ENCODE results near the gene KCND1. TPM values are rescaled to one million over a fixed set of nuclear protein-coding genes. Genes with fewer than 3 reads are reported as not detected.

KCND1 gene
- total RNA-seq (2022; extraction: Qiagen RNA extraction; ENCODE audit: low read depth): 0.77 to 1.4 TPM (median 1.2 TPM) in 5 replicates

GRCh38 chrX:48971249-48972219, at the start of gene KCND1:
Gene KCND1 (minus strand): TSS chrX:48971844. CDS start chrX:48970271, 1,573 bp downstream.

GRCh38 chrX:49002091-49002935, 30.7 kb upstream of the KCND1 start, which contains the start of gene GRIPAP1:
Gene GRIPAP1 (minus strand): TSS chrX:49002264. CDS start chrX:49002229, 35 bp downstream.

GRCh38 chrX:48957477-48957826, 14.2 kb downstream of the KCND1 start, which contains the start of gene OTUD5:
Gene OTUD5 (minus strand): TSS chrX:48957607. CDS start chrX:48957570, 37 bp downstream.

GRCh38 chrX:48918643-48919340, 52.9 kb downstream of the KCND1 start, which contains the start of gene PIM2:
Gene PIM2 (minus strand): TSS chrX:48919024. CDS start chrX:48918834, 190 bp downstream.

GRCh38 chrX:48911412-48912182, 60.0 kb downstream of the KCND1 start, which contains the start of gene SLC35A2:
Gene SLC35A2 (minus strand): TSS chrX:48911646. CDS start chrX:48911636, 10 bp downstream.

Other genes with a start within 250 kb of the KCND1 start
- not detected in 5 replicates for gene GLOD5, start 210.1 kb downstream of the KCND1 start, total RNA-seq (2022; extraction: Qiagen RNA extraction; ENCODE audit: low read depth)
- not detected in 5 replicates for gene GATA1, start 185.3 kb downstream of the KCND1 start, total RNA-seq (2022; extraction: Qiagen RNA extraction; ENCODE audit: low read depth)
- gene HDAC6, start 169.8 kb downstream of the KCND1 start, total RNA-seq (2022; extraction: Qiagen RNA extraction; ENCODE audit: low read depth): 26.4 to 30.9 TPM (median 28.9 TPM) in 5 replicates
- gene ERAS, start 145.3 kb downstream of the KCND1 start, total RNA-seq (2022; extraction: Qiagen RNA extraction; ENCODE audit: low read depth): 0.13 TPM in 1 of 5 replicates, not detected in the others
- 21.2 to 60.8 TPM (median 51.8 TPM) in 5 replicates for gene PCSK1N, start 136.2 kb downstream of the KCND1 start, total RNA-seq (2022; extraction: Qiagen RNA extraction; ENCODE audit: low read depth)
- 80.1 to 103 TPM (median 101 TPM) in 5 replicates for gene TIMM17B, start 74.1 kb downstream of the KCND1 start, total RNA-seq (2022; extraction: Qiagen RNA extraction; ENCODE audit: low read depth)
- 96.2 to 122 TPM (median 99.9 TPM) in 5 replicates for gene PQBP1, start 73.9 kb downstream of the KCND1 start, total RNA-seq (2022; extraction: Qiagen RNA extraction; ENCODE audit: low read depth)
- gene SLC35A2, start 60.2 kb downstream of the KCND1 start, total RNA-seq (2022; extraction: Qiagen RNA extraction; ENCODE audit: low read depth): 49.4 to 68.7 TPM (median 67.1 TPM) in 5 replicates
- 9.6 to 11.7 TPM (median 10.7 TPM) in 5 replicates for gene PIM2, start 52.8 kb downstream of the KCND1 start, total RNA-seq (2022; extraction: Qiagen RNA extraction; ENCODE audit: low read depth)
- 58.3 to 67.8 TPM (median 63.7 TPM) in 5 replicates for gene OTUD5, start 14.2 kb downstream of the KCND1 start, total RNA-seq (2022; extraction: Qiagen RNA extraction; ENCODE audit: low read depth)
- 18.1 to 22.8 TPM (median 21.3 TPM) in 5 replicates for gene GRIPAP1, start 30.4 kb upstream of the KCND1 start, total RNA-seq (2022; extraction: Qiagen RNA extraction; ENCODE audit: low read depth)
- 47.1 to 58.0 TPM (median 56.5 TPM) in 5 replicates for gene TFE3, start 71.5 kb upstream of the KCND1 start, total RNA-seq (2022; extraction: Qiagen RNA extraction; ENCODE audit: low read depth)
- 2.8 to 4.2 TPM (median 3.6 TPM) in 5 replicates for gene CCDC120, start 87.2 kb upstream of the KCND1 start, total RNA-seq (2022; extraction: Qiagen RNA extraction; ENCODE audit: low read depth)
- gene PRAF2, start 102.2 kb upstream of the KCND1 start, total RNA-seq (2022; extraction: Qiagen RNA extraction; ENCODE audit: low read depth): 36.7 to 46.1 TPM (median 43.4 TPM) in 5 replicates
- 50.4 to 59.4 TPM (median 54.7 TPM) in 5 replicates for gene WDR45, start 108.0 kb upstream of the KCND1 start, total RNA-seq (2022; extraction: Qiagen RNA extraction; ENCODE audit: low read depth)
- 20.1 to 25.5 TPM (median 23.8 TPM) in 5 replicates for gene GPKOW, start 151.9 kb upstream of the KCND1 start, total RNA-seq (2022; extraction: Qiagen RNA extraction; ENCODE audit: low read depth)
- 1.7 to 3.4 TPM (median 2.5 TPM) in 5 replicates for gene MAGIX, start 190.9 kb upstream of the KCND1 start, total RNA-seq (2022; extraction: Qiagen RNA extraction; ENCODE audit: low read depth)
- 315 to 481 TPM (median 431 TPM) in 5 replicates for gene PLP2, start 200.1 kb upstream of the KCND1 start, total RNA-seq (2022; extraction: Qiagen RNA extraction; ENCODE audit: low read depth)
- 16.1 to 21.8 TPM (median 19.4 TPM) in 5 replicates for gene PRICKLE3, start 214.5 kb upstream of the KCND1 start, total RNA-seq (2022; extraction: Qiagen RNA extraction; ENCODE audit: low read depth)
- gene SYP, start 228.3 kb upstream of the KCND1 start, total RNA-seq (2022; extraction: Qiagen RNA extraction; ENCODE audit: low read depth): 2.2 to 3.3 TPM (median 2.8 TPM) in 5 replicates

Data from A549 treated with RU486 at 1 μM for 4 hours (cell line).